Myocyte (in vitro differentiated cells): ENCODE results near the gene GRIN2C. TPM values are rescaled to one million over a fixed set of nuclear protein-coding genes. Genes with fewer than 3 reads are reported as not detected.

Experiments used
- DNase-seq: peaks from one replicate; pipeline ENCODE4 v3.0.0-alpha.2; 2012; ENCODE audit warnings: low read depth
- total RNA-seq: library from RNA; depleted of rRNA; stranded (reverse); fragments of >200 nt; gene quantifications from 2 replicates; pipeline ENCODE4 v1.2.3, GENCODE V29; 2014

GRIN2C gene
- total RNA-seq, 1 donor from 2014 or later = not detected

DNA sequence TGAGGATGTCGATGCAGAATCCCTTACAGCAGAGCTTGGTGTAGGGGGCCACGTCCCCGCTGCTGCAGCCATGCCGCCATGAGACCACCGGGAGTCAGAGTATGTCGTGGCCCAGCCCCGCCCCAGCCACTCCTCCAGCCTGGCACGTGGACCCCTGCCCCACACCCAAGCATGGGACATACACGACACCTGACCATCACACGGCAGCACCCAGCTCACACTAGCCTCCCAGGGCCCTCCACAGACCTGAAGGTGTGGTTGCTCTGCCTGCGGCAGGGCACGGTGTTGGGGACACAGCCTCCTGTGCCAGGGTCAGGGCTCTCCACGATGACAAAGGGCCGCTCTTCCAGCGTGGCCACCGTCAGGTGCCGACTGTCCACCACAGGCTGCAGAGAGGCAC lies 9.4 kb downstream of the GRIN2C start:
- no peak for DNase-seq

DNA sequence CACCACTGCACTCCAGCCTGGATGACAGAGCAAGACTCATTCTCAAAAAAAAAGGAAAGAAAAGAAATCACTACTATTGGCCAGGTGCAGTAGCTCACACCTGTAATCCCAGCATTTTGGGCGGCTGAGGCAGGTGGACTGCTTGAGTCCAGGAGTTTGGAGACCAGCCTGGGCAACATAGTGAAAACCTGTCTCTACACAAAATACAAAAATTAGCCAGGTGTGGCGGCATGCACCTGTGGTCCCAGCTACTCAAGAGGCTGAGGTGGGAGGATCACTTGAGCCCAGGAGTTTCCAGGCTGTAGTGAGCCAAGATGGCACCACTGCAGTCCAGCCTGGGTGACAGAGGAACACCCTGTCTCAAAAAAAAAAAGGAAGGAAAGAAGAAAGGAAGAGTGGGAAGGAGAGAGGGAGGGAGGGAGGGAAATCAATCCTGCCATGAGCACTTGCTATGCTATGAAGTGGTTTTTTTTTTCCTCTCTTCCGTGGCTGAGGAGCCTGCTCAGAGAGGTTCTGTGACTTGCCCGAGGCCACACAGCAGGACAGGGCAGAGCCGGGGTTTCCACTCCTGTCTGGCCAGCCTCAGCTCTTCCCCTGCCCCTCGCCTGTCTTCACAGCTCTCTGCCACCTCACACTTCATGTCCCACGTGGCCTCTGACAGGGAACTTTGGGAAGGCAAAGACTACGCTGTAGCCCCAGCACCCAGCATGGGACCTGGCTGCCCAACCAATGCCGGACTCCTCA lies 10.9 kb downstream of the GRIN2C start:
- DNase-seq = no peak

DNA sequence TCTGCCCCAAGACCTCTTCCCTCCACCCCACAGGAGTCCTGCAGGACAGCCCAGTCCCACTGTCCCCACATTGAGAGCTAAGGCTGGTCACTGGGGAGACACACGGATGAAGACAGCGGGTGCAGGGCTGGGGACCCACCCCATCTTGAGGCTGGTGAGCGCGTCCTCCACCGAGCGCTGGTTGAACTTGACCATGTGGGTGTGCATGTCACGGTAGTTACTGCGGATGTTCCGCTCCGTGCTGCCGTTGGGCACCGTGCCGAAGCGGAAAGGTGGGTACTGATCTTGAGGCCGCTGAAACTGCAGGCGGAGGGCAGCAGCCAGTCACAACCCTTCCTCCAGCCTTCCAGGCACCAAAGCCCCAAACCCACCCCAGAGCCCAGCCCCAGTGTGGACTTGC lies 13.1 kb downstream of the GRIN2C start:
- DNase-seq = no peak

DNA sequence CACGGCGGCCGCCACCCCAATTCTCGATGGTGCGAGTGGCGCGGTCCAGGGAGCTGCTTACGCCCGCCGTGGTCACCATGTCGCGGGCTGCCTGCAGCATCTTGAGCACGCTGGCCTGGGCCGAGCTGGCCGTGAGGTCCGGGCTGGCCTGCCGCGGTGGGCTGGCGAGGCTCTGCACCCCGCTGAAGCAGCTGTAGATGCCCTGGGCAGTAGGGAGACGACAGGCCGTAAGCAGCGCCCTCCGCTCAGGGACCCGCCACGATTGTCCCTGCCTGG lies 16.4 kb downstream of the GRIN2C start:
- no peak for DNase-seq

DNA sequence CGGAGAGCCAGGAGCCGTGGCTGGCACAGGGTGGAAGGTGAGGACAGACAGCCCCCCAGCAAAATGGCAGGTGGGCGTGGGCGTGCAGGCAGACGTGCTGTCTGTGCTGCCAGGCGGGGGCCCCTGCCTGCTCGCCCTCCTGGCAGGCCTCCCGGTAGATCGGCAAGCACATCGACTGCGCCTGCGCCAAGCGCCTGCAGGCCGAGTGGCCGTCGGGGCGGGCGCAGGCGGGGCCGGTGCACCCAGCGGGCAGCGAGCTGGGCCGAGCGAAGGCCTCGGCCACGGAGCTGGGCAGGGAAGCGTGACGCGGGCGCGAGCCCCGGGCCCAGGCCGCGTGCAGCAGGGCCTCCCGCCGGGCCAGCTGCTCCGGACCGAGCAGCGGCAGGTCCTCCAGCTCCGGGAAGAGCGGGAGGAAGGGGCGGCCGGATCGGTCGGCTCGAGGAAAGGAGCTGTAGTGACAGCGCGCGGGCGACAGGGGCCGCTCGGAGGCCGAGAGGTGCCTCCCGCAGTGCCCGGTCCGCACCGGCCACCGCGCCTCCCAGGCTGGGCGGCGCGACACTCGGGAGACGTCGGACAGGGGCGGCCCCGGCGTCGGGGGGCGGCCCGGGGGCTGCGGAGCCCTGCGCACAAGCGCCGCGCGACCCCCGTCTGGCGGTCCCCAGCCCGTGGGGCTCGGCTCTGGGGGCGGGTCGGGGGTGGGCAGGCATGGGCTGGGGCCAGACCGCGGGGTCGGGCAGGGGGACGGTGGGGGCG lies 16.9 kb downstream of the GRIN2C start:
- DNase-seq = peak; percentile 56

DNA sequence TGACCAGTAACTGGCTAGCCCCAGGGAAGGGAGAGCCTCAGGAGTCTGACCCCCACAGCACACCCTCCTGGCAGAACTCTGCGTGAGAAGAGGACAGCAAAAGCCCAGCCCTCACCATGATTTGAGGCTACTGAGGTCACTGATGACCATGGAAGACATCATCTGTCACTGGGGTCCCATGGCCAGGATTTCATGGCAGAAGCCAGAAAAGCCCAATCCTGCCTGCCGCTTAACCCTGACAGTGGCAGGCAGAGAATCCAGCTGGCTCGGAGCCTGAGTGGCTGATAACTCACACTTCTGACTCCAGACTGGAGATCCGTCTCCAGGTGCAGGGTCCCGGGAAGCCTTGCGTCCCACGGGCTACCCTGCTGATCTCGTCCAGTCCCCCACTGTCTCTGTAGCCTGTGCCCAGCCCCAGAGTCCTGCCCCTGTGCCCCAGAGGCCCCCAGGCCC lies 17.5 kb downstream of the GRIN2C start:
- no peak for DNase-seq

DNA sequence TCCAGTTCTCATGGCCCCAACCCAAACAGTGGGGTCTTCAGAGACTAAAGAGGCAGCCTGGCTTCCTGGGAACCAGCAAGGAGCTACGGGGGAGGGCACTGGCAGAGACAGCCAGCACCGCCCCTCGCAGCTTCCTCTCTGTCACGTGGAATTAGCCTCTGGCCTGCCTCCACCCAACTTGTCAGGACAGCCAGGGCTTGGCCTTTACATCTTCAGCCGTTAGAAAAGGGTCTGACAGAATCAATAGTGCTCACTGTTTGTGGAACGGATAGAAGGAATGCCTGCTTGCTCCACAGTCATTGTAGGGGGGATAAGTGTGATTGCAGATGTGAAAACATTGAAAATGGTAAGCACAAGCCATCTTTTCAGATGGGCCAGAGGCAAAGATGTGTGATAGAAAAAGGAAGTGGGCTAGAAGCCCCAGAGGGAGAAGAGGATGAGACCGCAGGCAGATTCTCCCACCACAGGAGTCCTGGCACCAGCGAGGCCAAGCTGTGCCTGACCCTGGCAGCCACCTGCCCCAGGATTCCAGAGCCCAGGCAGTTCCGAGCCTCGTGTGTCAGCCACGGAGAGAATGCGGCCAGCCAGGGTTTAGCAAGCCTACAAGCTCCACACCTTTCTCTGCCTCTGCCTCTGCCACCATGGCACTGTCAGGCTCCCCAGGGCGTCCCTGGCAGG lies 18.6 kb downstream of the GRIN2C start:
- peak; percentile 56 for DNase-seq

DNA sequence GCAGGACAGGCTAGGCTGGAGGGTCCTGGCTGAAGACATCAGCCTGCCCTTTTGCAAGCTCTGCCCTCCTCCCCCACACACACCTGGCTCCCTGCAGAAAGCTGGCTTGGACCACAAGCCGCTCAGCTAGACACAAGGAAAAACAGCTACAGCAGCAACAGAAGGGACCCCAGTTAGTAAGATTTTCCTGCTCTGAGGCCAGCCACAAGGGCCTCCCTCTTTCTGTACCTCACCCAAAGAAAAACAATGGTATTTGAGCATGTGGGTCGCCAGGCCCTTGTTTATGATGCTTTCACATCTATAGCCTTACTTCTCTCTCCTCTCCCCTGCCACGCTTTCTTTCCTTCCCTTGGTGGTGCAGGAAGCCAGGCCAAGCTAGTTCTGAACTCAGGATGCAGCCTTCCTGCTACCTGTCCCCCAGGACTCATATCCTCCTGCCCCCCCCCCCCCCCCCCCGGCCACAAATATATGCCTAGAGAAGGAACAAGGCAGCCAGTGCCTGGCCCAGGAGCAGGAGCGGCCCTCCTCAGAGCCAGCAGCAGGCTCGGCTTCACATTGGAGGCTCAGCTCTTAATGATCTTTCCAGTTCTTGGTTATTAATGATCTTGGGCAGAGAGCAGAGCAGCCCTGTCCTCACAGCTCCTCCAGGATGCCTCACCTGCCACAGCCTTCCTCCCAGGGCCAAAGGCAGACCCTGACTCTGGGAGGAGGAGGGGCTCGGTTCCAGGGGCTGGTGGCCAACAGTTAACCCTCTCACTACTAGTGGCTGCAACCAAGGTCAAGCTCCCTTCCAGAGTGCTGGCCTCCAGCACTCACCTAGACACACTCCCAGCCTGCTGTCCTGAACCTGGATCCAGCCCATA lies 19.5 kb downstream of the GRIN2C start:
- no peak for DNase-seq

DNA sequence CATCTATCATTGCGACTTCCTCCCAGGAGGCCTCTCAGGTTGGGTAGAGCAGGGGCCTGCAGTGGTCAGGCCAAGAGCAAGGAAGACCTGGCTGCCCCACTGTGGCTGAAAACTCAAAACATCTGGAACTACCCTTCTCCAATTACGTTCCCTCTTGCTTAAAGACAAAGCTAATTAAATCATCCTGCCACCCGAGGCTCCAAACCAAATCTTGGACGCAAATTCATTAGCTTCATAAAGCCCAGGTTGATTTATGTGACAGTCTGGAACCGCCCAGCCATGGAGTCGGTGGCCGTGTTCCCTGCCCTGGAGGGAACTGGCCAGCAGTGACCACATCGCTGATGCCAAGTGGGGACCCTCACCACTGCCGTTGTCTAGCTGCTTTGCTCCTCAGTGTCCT lies 21.4 kb downstream of the GRIN2C start:
- no peak for DNase-seq

DNA sequence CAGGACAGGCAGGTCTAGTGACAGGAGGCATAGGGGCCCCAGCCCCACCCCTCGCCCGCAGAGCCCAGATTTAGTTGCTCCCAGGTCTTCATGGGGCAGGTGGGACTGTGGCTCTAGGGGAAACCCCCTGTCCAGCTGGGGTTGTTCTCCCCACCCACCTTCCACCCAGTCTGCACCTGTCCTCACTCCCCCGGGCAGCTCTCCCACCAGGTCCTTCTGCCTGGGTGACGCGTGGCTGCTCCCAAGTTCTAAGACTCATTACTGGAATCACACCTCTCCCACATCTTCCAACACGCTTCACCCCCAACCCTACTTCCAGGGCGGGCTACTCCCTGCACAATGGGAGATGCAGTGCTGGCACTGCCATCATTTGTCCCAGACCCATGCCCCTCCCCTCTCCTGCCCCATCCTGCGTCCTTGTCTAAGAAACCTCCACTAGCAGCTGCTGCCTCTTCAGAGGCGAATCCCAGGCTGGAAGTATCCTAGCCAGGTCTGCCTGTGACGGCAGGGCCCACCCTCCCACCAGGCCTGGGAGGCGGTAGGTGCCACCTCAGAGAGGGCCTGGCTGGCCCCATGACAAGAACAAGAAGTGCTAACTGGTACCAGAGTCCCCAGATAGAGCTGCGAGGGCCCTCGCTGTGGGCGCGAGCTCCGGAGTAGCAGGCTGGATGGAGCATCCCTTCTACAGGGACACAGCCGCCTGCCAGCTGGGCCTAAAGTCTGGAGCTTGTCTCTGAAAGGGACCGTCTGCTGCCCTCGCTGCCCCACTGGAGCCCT lies 22.8 kb downstream of the GRIN2C start:
- DNase-seq = no peak

DNA sequence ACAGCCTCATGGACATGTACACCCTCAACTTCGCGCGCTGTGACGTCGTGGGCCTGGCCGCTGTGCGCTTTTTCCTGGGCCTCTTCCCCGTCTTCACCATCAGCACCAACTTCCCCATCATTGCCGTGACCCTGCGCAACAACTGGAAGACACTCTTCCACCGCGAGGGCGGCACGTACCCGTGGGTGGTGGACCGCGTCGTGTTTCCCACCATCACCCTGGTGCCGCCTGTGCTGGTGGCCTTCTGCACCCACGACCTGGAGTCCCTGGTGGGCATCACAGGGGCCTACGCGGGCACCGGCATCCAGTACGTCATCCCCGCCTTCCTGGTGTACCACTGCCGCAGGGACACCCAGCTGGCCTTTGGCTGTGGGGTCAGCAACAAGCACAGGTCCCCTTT lies 23.5 kb downstream of the GRIN2C start:
- DNase-seq = no peak

DNA sequence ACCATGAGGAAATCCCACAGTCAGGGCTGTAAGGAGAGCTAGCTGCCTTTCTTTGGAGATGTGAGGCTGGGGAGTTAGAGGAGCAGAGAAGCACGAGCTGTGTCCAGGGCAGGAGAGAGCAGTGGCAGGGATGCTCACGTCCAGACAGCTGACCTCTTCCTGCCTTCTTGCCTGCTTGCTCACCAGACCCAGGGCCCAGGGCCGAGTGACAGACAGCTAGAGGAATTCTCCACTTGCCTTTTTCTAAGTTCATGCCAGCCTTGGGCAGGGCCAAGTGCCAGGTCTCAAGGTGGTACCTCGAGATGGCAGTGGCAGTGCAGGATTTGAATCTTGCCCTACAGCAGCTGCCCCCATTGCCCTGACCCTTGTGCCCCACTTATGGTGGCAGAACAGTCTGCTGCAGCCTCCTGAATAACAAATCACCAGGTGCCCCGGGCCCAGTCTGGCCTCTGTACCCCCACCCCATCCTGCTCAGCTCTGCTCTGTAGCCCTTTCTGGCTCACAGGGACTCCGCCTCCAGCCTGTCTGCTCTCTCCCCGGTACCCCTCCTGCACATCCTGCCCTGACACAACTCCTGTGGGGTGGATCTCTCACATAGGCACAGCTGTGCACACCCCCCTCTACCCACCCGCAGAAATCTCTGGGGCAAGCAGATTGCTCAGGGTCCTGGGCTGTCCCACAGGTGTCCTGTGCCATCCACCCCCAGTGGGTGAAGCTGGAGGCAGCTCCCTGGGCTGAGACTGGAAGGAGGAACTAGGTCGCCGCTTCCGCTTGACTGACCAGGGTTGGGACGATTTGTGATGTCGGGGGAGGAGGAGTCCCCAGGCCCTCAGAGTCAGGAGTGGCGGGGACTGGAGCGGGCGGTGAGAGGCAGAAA lies 25.9 kb downstream of the GRIN2C start:
- DNase-seq = peak; percentile 85

DNA sequence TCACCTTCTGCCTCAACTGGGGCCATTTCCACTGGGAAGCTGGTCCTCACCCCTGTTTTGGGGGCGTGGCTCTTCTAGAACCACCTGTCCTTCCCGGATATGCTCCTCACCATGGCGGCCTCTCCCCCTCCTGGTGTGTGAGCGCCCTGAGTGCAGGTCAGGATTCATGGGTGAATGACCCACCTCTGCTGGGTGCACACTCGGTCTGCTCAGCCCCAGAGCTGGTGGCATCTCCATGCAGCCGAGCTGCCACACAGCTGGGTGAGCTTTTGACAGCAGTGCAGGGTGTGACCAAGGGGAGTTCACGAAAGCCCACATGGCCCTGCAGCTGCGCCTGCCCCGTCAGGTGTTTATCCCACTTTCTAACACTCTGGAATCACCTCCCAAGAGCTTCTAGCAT lies 27.3 kb downstream of the GRIN2C start:
- DNase-seq = no peak

DNA sequence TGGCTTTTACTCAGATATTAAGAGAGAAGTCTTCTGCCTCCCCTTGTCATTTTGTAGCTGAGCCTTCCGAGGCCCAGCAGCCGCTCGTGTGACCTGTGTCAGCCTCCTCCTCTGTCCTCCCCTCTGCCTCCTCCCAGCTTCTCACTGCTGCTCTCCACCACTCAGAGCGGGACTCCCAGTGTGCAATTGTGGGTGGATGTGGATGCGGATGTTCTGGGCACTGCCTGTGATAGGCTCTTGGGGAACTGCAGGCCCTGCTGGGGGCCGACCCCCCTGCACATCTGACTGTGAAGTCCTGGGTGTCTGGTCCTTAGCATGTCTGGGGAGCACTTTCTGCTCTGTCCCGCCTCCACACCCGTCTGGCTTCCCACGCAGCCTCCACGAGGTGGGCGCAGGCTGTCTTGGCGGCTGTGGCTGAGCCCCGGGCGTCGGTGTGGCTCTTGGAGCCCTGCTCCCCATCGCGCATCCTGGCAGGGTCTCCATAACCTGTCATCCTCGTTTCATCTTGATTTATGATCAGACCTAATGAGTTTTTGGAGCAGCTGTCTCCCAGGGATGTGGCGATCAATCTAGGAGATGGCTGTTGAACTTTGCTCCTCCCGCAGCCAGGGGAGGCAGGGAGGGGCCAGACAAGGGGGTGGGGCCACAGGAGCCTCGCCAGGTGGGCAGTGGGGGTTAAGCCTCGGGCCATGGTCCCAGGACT lies 28.1 kb downstream of the GRIN2C start:
- no peak for DNase-seq

DNA sequence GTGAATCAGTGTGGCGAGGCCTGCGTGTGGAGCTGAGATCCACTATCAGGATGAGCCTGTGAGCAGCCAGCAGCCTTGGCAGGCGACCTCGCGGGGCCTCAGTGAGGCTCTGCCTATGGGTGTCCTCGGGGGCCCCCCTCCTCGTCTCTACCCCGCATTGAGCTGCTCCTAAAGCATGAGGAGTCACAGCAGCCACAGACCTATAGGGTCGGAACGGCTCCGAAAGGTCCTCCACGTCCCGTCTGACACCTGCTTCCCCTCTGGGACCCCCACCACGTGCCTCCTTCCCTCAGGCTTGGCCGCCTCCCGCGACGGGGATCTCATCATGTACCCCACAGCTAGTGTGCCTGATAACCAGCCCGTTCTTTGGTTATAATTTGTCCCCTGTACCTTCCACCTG lies 28.8 kb downstream of the GRIN2C start:
- DNase-seq = no peak

DNA sequence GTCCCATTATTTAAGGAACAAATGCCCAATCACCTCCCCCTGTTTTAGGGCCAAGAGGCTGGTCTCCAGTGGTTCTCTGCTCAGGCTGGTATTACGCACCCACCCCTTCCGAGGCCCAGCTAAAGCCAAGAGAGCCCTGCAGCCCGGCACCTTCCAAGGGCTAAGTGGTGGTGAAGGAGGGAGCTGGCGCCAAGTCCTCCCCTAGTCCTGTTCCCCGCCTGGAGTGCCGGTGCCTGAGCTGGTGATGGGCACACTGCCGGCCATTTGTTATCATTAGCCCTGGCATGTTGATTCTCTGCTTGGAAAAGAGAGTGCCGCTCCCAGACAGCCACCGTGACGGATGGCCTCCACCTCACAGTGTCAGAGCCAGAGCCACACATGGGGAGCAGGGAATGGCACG lies 31.9 kb downstream of the GRIN2C start:
- no peak for DNase-seq

DNA sequence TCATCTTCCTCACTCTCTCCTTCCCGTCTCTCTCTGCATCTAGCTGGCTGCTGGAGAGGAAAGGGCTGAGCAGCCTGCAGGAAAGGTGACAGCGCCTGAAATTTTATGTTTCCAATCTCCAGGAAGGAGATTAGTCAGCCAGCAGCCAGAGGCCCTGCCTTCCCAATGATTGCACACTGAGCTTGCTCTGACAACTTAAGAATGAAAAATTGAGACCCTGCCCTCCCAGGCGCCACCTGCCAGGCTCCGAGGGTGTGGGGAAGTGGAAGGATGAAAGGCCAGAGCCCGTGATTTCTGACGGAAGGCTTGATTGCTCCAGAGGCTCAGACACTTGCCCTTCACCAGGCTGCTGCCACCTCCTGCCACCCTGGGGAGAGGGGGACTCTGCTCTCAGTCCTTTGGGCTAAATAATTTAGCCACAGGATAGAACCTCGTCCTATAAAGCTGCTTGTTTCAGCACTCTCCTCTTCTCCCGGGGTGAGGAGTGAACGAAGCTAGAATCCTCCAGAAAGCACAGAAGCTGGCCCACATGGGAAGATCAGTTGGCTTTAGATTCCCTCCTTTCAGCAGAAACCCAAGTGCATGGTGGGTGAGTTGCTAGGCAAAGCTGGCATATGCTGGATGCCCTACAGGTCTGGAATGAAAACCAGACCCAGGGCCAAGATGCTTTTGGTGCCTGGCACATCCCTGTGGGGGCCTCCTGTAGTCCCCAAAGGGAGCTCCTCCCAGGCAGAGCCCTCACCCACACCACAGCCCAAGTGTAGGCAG lies 33.5 kb downstream of the GRIN2C start:
- no peak for DNase-seq

DNA sequence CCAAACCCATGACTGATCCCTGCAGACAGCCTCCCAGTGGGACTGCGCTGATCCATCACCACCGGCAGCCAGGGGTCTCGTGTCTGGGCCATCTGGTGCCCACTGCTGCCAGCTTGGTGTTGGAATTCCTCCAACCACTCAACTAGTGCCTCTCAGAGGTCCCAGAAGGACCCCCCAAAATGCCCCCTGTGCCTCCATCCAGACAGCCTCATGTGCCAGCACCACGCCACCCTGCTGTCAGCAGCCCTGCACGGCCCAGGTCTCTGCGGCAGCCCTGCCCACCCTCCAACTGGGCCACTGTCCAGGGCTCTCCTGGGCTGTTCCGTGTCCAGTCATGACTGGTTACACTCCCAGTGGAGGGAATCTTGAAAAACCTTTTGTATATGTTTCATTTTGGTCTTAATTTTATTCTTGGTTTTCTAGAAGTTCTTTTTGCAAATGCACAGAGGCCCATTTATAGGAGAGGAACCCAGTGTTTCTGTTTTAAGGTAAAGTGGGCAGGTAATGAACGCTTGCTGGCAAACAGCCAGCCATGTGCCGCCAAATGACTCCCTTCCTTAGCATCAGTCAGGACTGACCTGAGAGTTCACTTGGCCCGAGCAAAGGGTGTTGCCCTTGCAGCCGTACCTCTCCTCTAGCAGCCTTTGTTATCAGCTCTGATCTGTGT lies 34.6 kb downstream of the GRIN2C start:
- no peak for DNase-seq
